Aorta (tissue), 5 donors: Measurements from ENCODE around the gene SLC26A6. TPM values are rescaled to one million over a fixed set of nuclear protein-coding genes. Genes with fewer than 3 reads are reported as not detected.

Experiments
- ATAC-seq: fragments of 200-7000 bp; cut with Tn5 transposase; one replicate; pipeline ENCODE4 v1.9.1; 2022; ENCODE audit warnings: moderate library complexity; ENCODE audit not compliant: low FRiP score
- DNase-seq, 2 donors: peaks; one replicate each; pipeline ENCODE4 v3.0.0-alpha.2; 2020
- H3K27ac ChIP-seq, 2 donors: one replicate each; pipeline ENCODE4 v1.5.1; 2013; ENCODE audit warnings: low read length in 2 of 2, mild to moderate bottlenecking in 2 of 2, moderate library complexity in 2 of 2, control low read depth in 1 of 2, inconsistent platforms in 1 of 2, low read depth in 1 of 2
- H3K27me3 ChIP-seq, 2 donors: one replicate each; pipeline ENCODE4 v1.6.1; 2013; ENCODE audit warnings: control low read depth in 1 of 2, low read length in 1 of 2, mild to moderate bottlenecking in 1 of 2, moderate library complexity in 1 of 2; ENCODE audit not compliant: insufficient read depth in 2 of 2, control insufficient read depth in 1 of 2
- H3K36me3 ChIP-seq, 2 donors: one replicate each; pipeline ENCODE4 v1.6.1; 2013; ENCODE audit warnings: control low read depth in 1 of 2, low read length in 1 of 2, mild to moderate bottlenecking in 1 of 2; ENCODE audit not compliant: insufficient read depth in 2 of 2, control insufficient read depth in 1 of 2
- H3K4me1 ChIP-seq, 2 donors: one replicate each; pipeline ENCODE4 v1.6.1; 2013; ENCODE audit warnings: low read length in 2 of 2, control low read depth in 1 of 2, mild to moderate bottlenecking in 1 of 2, moderate library complexity in 1 of 2; ENCODE audit not compliant: insufficient read depth in 2 of 2, control insufficient read depth in 1 of 2
- H3K4me3 ChIP-seq, 2 donors: one replicate each; pipeline ENCODE4 v1.5.1; 2013; ENCODE audit warnings: low read length in 2 of 2, control low read depth in 1 of 2, mild to moderate bottlenecking in 1 of 2
- H3K9me3 ChIP-seq: one replicate; pipeline ENCODE4 v1.6.1; 2013; ENCODE audit warnings: mild to moderate bottlenecking, low read length; ENCODE audit not compliant: control insufficient read depth
- WGBS, 2 donors: extraction: QIAGEN DNeasy Blood & Tissue Kit; methylation state at CpG; one replicate each; pipeline ENCODE4 v1.1.7; 2013; 5-methylcytosine and 5-hydroxymethylcytosine counted together
- intact Hi-C, 2 donors: fragments of 100-400 bp; cut with DNase I; formaldehyde crosslinking; loops; one replicate each; pipeline versions ENCODE4 v1.14.2 to v1.15.0; 2022
- polyA plus RNA-seq, 2 donors: library from polyadenylated mRNA; stranded (reverse); fragments of 200-250 nt; gene quantifications; one replicate each; pipeline ENCODE4 v1.2.3, GENCODE V29; 2013
- total RNA-seq, 2 donors: library from RNA; stranded (reverse); fragmentation: NEBNext Ultra II Directional; extraction: Animal tissue kit (Norgen Biotek cat#: 25700); gene quantifications; one replicate each; pipeline ENCODE4 v1.2.1, GENCODE V29; 2021
- donor health status: healthy with polysubstance abuse.
- donor health status: Bipolar disorder and iron deficiency.
- donor health status: DM: no; HTN: no; CAD: no.
- donor health status: DM: no; HTN: no; CAD: no.
- donor health status: DM: yes; HTN: yes; CAD: no.

SLC26A6 gene
- total and polyA plus RNA-seq, 4 donors, result 10.5 to 154 (median 32.2) TPM

DNA sequence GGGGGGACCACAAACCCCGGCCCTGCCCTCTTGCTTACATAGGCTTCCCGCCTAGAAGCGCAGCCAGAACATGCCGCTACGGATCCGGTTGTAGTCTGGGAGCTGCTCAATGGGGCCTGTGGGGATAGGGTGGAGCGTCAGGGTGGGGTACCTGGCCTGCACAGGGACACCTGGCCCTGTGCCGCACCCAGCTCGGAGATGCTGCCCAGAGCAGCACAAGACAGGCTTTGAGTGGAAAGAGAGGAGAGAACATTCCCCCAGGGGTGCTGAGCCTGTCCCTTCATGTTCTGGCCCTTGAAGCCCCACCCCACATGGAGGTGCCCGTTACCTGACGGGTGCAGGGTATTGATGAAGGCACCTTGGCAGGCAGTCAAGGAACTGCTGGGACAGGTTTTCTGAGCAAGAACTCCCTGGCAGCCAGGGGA lies 36.2 kb downstream of the SLC26A6 start:
- Histone ChIP-seq H3K9me3 (no peaks in the 10 kb centered on the region), H3K36me3 (peaks cover 0 to 18% of the 10 kb centered on the region in 2 donors), H3K27me3 (no peaks in the 10 kb centered on the region), H3K4me3 (no peak overlapping the region), H3K4me1 (no peaks in the 10 kb centered on the region), H3K27ac (peak overlapping the region; percentile 70 to 80)
- 19% methylated on average over 11 of the region's 11 CpGs for WGBS, 2 donors
- DNase-seq (no peak), ATAC-seq (no peak)
- intact Hi-C loops, result loop anchor here (5.0 kb wide), 2 partner anchors 38 to 42 kb away; partner anchors contain the start of genes PFKFB4 (in 1 of the 2) and SLC26A6 (in 1 of the 2)

DNA sequence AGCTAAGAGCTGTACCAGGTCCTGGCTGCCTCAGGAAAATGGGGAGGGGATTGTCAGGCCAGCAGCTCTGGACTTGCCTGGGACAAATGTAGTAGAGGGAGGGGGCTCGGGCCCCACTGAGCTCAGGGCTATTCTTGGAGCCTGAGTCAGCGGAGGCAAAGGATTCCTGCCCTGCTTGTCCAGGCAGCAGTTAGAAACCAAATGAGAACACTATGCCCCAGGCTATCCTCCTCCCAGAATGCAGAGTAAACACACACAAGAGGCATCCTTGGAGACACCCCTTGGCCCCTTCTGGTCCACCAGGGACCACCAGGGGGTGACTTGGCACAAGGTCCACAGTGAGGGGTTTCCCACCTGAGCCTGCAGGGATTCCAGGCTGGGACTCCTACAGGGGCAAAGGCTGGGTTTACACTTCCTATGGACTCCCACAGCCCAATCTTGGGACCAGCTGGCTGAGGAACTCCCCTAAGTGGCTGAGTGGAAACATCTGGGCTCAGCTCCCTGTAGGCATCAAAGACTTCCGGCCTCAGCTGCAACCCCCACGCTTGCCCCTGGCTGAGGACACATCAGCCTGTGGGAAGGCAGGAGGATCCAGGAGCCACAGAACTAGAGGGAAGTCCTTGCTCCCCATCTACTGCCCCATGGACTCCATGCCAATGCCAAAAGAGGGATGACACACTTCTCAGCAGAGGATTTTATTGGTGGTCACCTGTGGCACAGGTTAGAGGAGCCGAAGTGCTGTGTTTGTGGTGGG lies 36.8 kb downstream of the SLC26A6 start:
- no peaks in the 10 kb centered on the region for H3K4me1 ChIP-seq
- ATAC-seq (peak; percentile 74), DNase-seq (peak; percentile 78 to 91)
- 4 to 5% methylated on average over 5 of the region's 5 CpGs for WGBS, 2 donors
- H3K27ac ChIP-seq, result peak overlapping the region; percentile 80 to 81
- H3K4me3 ChIP-seq, result no peak overlapping the region
- peaks cover 0 to 17% of the 10 kb centered on the region in 2 donors for H3K36me3 ChIP-seq
- H3K9me3 ChIP-seq, result no peaks in the 10 kb centered on the region
- intact Hi-C loops, result loop anchor here (5.0 kb wide), 2 partner anchors 39 to 41 kb away; partner anchors contain the start of genes PFKFB4 (in 1 of the 2) and SLC26A6 (in 1 of the 2)
- no peaks in the 10 kb centered on the region for H3K27me3 ChIP-seq

DNA sequence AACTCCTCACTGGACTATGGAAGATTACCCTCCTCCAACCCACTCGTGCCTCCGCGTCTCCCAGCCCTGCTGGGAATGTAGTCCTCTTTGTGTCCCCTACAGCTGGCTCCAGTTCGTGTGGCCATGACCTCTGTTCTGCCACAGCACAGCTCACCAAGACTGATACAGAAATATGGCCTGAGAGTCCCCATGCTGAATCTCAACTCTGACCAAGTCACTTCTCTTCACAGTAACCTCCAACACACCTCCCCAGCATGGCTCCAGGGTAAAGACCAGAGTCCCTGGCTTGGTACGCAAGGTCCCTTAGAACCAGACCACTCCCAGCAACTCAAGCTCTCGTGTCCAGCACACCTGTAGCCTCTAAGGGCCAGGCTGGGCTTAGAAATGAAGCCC lies 37.9 kb downstream of the SLC26A6 start:
- intact Hi-C loops, result loop anchor here (2.0 to 5.0 kb wide), 3 partner anchors 37 to 40 kb away; partner anchors contain the start of genes PFKFB4 (in 1 of the 2) and SLC26A6 (in 1 of the 2)
- Histone ChIP-seq H3K4me3 (no peak overlapping the region), H3K4me1 (no peaks in the 10 kb centered on the region), H3K27ac (peak overlapping the region; percentile 71 to 81), H3K36me3 (peaks cover 0 to 10% of the 10 kb centered on the region in 2 donors), H3K27me3 (no peaks in the 10 kb centered on the region), H3K9me3 (no peaks in the 10 kb centered on the region)
- ATAC-seq (no peak), DNase-seq (no peak)
- 85 to 88% methylated on average over 6 of the region's 6 CpGs for WGBS, 2 donors

DNA sequence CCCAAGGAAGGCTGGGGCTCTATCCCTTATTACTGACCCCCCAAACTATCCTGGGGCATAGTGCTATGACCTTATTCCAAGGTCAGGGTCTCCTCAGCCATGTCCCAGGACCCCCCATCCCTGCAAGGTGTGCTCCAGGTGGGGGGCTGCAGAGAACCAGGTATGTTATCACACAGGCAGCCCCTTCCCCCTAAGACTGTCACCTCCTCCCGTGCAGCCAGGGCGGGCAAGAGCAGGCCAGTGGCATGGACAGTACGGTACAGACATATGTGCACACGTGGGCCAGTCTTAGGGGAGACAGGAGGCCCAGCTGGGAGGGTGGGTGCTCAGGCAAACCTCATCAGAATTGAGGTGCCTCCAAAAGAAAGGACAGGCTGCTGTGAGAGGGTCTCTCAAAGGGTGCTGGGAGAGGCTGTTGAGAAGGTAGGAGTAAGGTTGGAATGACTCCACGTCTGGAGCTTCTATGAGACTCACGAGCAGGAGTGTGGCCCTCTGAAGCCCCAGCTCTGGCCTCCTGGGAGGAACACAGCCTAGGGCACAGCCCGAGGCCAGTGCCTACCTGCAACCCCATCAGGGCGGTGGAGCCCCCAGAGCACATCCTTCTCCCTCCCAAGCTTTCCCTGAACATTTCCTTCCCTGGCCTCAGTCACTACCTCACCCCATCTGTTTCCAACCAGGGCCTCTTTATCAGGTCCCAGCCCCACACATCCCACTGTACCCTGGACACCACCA lies 38.4 kb downstream of the SLC26A6 start:
- WGBS, 2 donors, result 81% methylated on average over 8 of the region's 8 CpGs
- Histone ChIP-seq H3K27ac (peak overlapping the region in 1 of 2 donors; percentile 22), H3K36me3 (peaks cover 0 to 10% of the 10 kb centered on the region in 2 donors), H3K9me3 (no peaks in the 10 kb centered on the region), H3K4me1 (no peaks in the 10 kb centered on the region), H3K27me3 (no peaks in the 10 kb centered on the region), H3K4me3 (no peak overlapping the region)
- intact Hi-C loops, result loop anchor here (2.0 to 5.0 kb wide), 3 partner anchors 36 to 40 kb away; partner anchors contain the start of genes PFKFB4 (in 1 of the 2) and SLC26A6 (in 1 of the 2)
- ATAC-seq (no peak), DNase-seq (no peak)

DNA sequence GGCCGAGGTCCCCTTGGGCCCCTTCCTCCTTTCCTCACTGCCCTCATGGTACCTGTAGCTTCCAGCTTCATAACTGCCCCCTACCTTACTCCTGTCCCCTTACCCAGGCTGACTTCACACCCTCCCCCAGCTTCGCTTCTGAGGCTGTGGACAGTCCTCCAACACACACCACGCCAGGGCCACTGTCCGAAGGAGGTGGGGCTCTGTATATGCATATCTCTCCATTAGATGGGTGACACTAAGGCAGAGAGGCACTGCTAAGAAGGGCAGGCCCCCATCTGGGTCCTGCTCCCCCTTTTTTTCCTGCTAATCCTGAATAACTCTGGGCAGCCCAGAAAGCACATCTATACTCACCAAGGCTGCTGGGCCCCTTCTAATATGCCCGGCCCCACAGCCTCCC lies 39.1 kb downstream of the SLC26A6 start:
- ATAC-seq (no peak), DNase-seq (no peak)
- WGBS, 2 donors, result 78 to 86% methylated on average over 5 of the region's 5 CpGs
- Histone ChIP-seq H3K4me3 (no peak overlapping the region), H3K27ac (no peak overlapping the region), H3K9me3 (no peaks in the 10 kb centered on the region), H3K4me1 (no peaks in the 10 kb centered on the region), H3K36me3 (peaks cover 0 to 5% of the 10 kb centered on the region in 2 donors), H3K27me3 (no peaks in the 10 kb centered on the region)
- intact Hi-C loops, result loop anchor here (2.0 to 5.0 kb wide), 3 partner anchors 35 to 41 kb away; partner anchors contain the start of genes PFKFB4 (in 1 of the 2) and SLC26A6 (in 1 of the 2)

DNA sequence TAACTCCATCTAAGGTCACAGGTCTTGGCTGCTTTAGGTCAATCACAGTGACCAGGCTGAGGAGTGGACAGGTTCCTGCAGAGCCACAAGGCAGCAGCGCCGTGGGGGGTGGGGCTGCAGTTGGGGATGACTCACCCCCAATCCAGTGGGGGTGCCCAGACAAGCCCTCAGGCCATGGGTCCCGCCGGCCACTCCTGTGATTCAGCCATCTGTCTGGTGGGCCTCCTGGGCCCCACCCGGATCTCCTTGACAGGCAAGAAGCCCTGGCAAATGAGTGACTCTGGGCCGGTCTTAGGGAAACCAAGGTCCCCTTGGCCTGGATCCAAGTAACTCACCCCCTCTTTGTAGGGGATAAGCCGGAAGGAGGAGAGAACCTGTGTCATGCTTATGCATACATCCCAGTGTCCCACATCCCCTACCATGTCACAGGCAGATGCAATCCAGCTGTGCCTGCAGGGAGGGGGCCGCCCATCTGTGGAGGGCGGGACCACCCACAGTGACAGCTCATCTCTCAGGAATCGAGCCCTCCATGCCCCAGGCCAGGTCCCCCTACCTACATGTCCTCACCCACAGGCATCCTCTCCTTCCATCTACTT lies 39.6 kb downstream of the SLC26A6 start:
- Histone ChIP-seq H3K27me3 (no peaks in the 10 kb centered on the region), H3K9me3 (no peaks in the 10 kb centered on the region), H3K4me1 (no peaks in the 10 kb centered on the region), H3K36me3 (peaks cover 0 to under 1% of the 10 kb centered on the region in 2 donors), H3K4me3 (no peak overlapping the region), H3K27ac (no peak overlapping the region)
- ATAC-seq (no peak), DNase-seq (peak; percentile 78 to 89)
- intact Hi-C loops, result loop anchor here (2.0 to 5.0 kb wide), 3 partner anchors 35 to 42 kb away; partner anchors contain the start of genes PFKFB4 (in 1 of the 2) and SLC26A6 (in 1 of the 2)
- WGBS, 2 donors, result 42 to 47% methylated on average over 10 of the region's 10 CpGs

DNA sequence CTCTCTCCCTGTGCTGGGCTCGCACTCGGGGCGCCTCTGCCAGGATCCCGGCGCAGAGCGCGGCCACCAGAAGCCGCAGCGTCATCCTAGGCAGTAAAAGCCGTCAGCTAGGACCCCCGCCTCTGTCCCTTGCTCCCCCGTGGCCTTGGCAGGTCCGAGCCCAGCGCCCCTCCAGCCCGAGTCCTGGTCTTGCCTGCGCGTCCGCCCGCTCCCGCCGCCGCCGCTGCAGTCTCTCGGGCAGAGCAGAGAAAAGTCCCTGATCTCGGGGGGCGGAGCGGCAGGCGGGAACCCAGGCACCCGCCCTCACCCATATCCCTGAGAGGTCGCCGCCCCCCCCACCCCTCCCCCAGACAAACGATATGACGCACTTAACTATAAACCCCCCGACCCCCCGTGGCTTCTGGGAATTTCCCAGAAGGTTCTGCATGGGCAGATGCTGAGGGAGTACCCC lies 40.2 kb downstream of the SLC26A6 start, which contains the start of gene COL7A1:
Gene COL7A1, minus strand, starts transcription at position 255 of the 451 bp plus-strand sequence. Its CDS starts 170 bp downstream, at position 85.
- H3K4me1 ChIP-seq, result no peaks in the 10 kb centered on the region
- no peaks in the 10 kb centered on the region for H3K36me3 ChIP-seq
- 2 to 4% methylated on average over 28 to 35 of the region's 35 CpGs for WGBS, 2 donors
- DNase-seq (no peak), ATAC-seq (no peak)
- H3K27me3 ChIP-seq, result no peaks in the 10 kb centered on the region
- no peak within 1 kb of the TSS for H3K27ac ChIP-seq
- peak within 1 kb of the TSS in 1 of 2 donors; percentile 17 for H3K4me3 ChIP-seq
- intact Hi-C loops, result loop anchor here (5.0 kb wide), 2 partner anchors 38 to 42 kb away; partner anchors contain the start of genes PFKFB4 (in 1 of the 2) and SLC26A6 (in 1 of the 2)
- H3K9me3 ChIP-seq, result no peaks in the 10 kb centered on the region
